H1 (cell line): ENCODE results near the gene SLC25A3. TPM values are rescaled to one million over a fixed set of nuclear protein-coding genes. Genes with fewer than 3 reads are reported as not detected.

Experiments used
- CTCF ChIA-PET: fragments of 300-600 bp; sonication (Branson Sonifier 250); formaldehyde crosslinking; loops from one replicate; lab custom pipeline; 2021; ENCODE audit not compliant: partially characterized antibody; lab: Charles Lee
- POLR2A ChIA-PET: fragments of 300-600 bp; sonication (Branson Sonifier 250); formaldehyde crosslinking; loops from one replicate; lab custom pipeline; 2021; ENCODE audit warnings: inconsistent platforms; ENCODE audit not compliant: partially characterized antibody; lab: Charles Lee
- DNase-seq, 2 experiments: peaks; one replicate each; pipeline versions ENCODE4 v3.0.0 to v3.0.0-alpha.2; 2010 to 2022; ENCODE audit warnings: low spot score in 2 of 2, low read depth in 1 of 2, mixed read lengths in 1 of 2
- FAIRE-seq: peaks from 2 replicates; lab custom pipeline; 2011; peaks lifted over from hg19 to GRCh38; lab: Jason Lieb, UNC
- H2AFZ ChIP-seq: 2 replicates; pipeline ENCODE4 v1.8.1; 2012; ENCODE audit warnings: low read length, inconsistent platforms
- H2AK5ac ChIP-seq: 2 replicates; pipeline ENCODE4 v1.6.1; 2013; ENCODE audit warnings: low read depth, low read length
- H2BK120ac ChIP-seq: replicated peaks from 2 replicates; pipeline ENCODE3; 2013; ENCODE audit warnings: low read depth, low read length, inconsistent platforms
- H2BK12ac ChIP-seq: 2 replicates; pipeline ENCODE4 v1.6.1; 2013; ENCODE audit warnings: low read depth, low read length
- H2BK15ac ChIP-seq: 2 replicates; pipeline ENCODE4 v1.6.1; 2013; ENCODE audit warnings: low read length
- H2BK20ac ChIP-seq: 2 replicates; pipeline ENCODE4 v1.6.1; 2013; ENCODE audit warnings: low read length
- H2BK5ac ChIP-seq: 2 replicates; pipeline ENCODE4 v1.6.1; 2013; ENCODE audit warnings: low read depth, low read length
- H3K14ac ChIP-seq: 2 replicates; pipeline ENCODE4 v1.6.1; 2013; ENCODE audit warnings: inconsistent platforms; ENCODE audit not compliant: insufficient read length
- H3K18ac ChIP-seq: 2 replicates; pipeline ENCODE4 v1.6.1; 2013; ENCODE audit warnings: low read length; ENCODE audit errors: extremely low read depth
- H3K23ac ChIP-seq: 2 replicates; pipeline ENCODE4 v1.6.1; 2013; ENCODE audit warnings: inconsistent platforms; ENCODE audit not compliant: insufficient read length
- H3K23me2 ChIP-seq: 2 replicates; pipeline ENCODE4 v1.6.1; 2013; ENCODE audit warnings: low read depth, low read length
- H3K27ac ChIP-seq: 2 replicates; pipeline ENCODE4 v1.6.1; 2011; ENCODE audit warnings: low read depth, low read length, inconsistent platforms
- H3K27me3 ChIP-seq, 4 experiments: replicated peaks in 1 of 4; 1 replicate in 1 of 4; 2 replicates in 3 of 4; pipeline versions ENCODE4 v1.6.1 to v1.8.1; 2011 to 2013; ENCODE audit warnings: low read length in 3 of 4, mild to moderate bottlenecking in 3 of 4, inconsistent platforms in 2 of 4, mixed read lengths in 2 of 4, moderate library complexity in 1 of 4; ENCODE audit not compliant: control insufficient read depth in 3 of 4, insufficient read depth in 3 of 4; ENCODE audit errors: extremely low read depth in 1 of 4
- H3K36me3 ChIP-seq, 4 experiments: 2 replicates each; pipeline versions ENCODE4 v1.6.1 to v1.8.1; 2011 to 2013; ENCODE audit warnings: mild to moderate bottlenecking in 4 of 4, low read length in 3 of 4, moderate library complexity in 2 of 4, control low read depth in 1 of 4, inconsistent platforms in 1 of 4; ENCODE audit not compliant: insufficient read depth in 4 of 4, control insufficient read depth in 2 of 4
- H3K4ac ChIP-seq: replicated peaks from 2 replicates; pipeline ENCODE3; 2013; ENCODE audit warnings: low read length, low read depth, mixed read lengths, inconsistent platforms; ENCODE audit not compliant: insufficient read length
- H3K4me1 ChIP-seq, 4 experiments: replicated peaks in 1 of 4; 1 replicate in 1 of 4; 2 replicates in 3 of 4; pipeline versions ENCODE4 v1.6.1 to v1.8.1; 2011 to 2013; ENCODE audit warnings: low read length in 3 of 4, inconsistent platforms in 2 of 4, mixed read lengths in 1 of 4; ENCODE audit not compliant: insufficient read depth in 4 of 4, control insufficient read depth in 3 of 4
- H3K4me2 ChIP-seq, 2 experiments: 2 replicates each; pipeline versions ENCODE4 v1.6.1 to v1.8.1; 2011 to 2013; ENCODE audit warnings: low read depth in 2 of 2, low read length in 2 of 2, control low read depth in 1 of 2, inconsistent platforms in 1 of 2, mild to moderate bottlenecking in 1 of 2; ENCODE audit not compliant: insufficient read depth in 1 of 2
- H3K4me3 ChIP-seq, 4 experiments: fragments of 200-600, 300-600 bp in 1 of 4; sonication (generic), shearing (Covaris generic), sonication (Bioruptor Twin) in 1 of 4; 2 replicates each; pipeline versions ENCODE4 v1.5.1 to v1.8.1; 2011 to 2016; ENCODE audit warnings: low read length in 4 of 4, low read depth in 3 of 4, control low read depth in 2 of 4, inconsistent platforms in 2 of 4, mild to moderate bottlenecking in 2 of 4, mixed read lengths in 1 of 4, moderate library complexity in 1 of 4; ENCODE audit not compliant: insufficient read depth in 2 of 4; ENCODE audit errors: extremely low read depth in 1 of 4
- H3K56ac ChIP-seq: replicated peaks from 2 replicates; pipeline ENCODE3; 2013; ENCODE audit warnings: low read depth, mild to moderate bottlenecking, mixed read lengths, low read length, inconsistent platforms; ENCODE audit not compliant: insufficient read length
- H3K79me1 ChIP-seq: 2 replicates; pipeline ENCODE4 v1.6.1; 2013; ENCODE audit warnings: low read depth, low read length, control low read depth
- H3K79me2 ChIP-seq, 2 experiments: 2 replicates each; pipeline versions ENCODE4 v1.6.1 to v1.8.1; 2012 to 2013; ENCODE audit warnings: low read length in 2 of 2, mild to moderate bottlenecking in 2 of 2, inconsistent platforms in 1 of 2; ENCODE audit not compliant: insufficient read depth in 2 of 2, control insufficient read depth in 1 of 2
- H3K9ac ChIP-seq, 4 experiments: replicated peaks in 1 of 4; 1 replicate in 1 of 4; 2 replicates in 3 of 4; pipeline versions ENCODE4 v1.6.1 to v1.8.1; 2011 to 2013; ENCODE audit warnings: low read depth in 3 of 4, low read length in 3 of 4, control low read depth in 2 of 4, mild to moderate bottlenecking in 2 of 4, moderate library complexity in 2 of 4, inconsistent platforms in 1 of 4; ENCODE audit errors: extremely low read depth in 1 of 4
- H3K9me3 ChIP-seq, 2 experiments: 2 replicates each; pipeline versions ENCODE4 v1.6.1 to v1.8.1; 2012 to 2013; ENCODE audit warnings: mild to moderate bottlenecking in 2 of 2, moderate library complexity in 2 of 2, control low read depth in 1 of 2, inconsistent platforms in 1 of 2, low read depth in 1 of 2, low read length in 1 of 2, mixed read lengths in 1 of 2; ENCODE audit not compliant: insufficient read depth in 2 of 2
- H4K20me1 ChIP-seq, 2 experiments: replicated peaks in 1 of 2; 2 replicates each; pipeline versions ENCODE3 to v1.8.1; 2011 to 2013; ENCODE audit warnings: inconsistent platforms in 2 of 2, low read length in 2 of 2, mild to moderate bottlenecking in 1 of 2; ENCODE audit not compliant: insufficient read depth in 2 of 2, control insufficient read depth in 1 of 2
- H4K5ac ChIP-seq: 2 replicates; pipeline ENCODE4 v1.6.1; 2013; ENCODE audit warnings: low read length, low read depth, mixed read lengths, inconsistent platforms; ENCODE audit not compliant: insufficient read length
- H4K8ac ChIP-seq: 2 replicates; pipeline ENCODE4 v1.8.0; 2013; ENCODE audit warnings: mild to moderate bottlenecking, moderate library complexity, low read length, inconsistent platforms; ENCODE audit not compliant: insufficient read depth; ENCODE audit errors: extremely low read depth
- H4K91ac ChIP-seq: replicated peaks from 2 replicates; pipeline ENCODE3; 2013; ENCODE audit warnings: low read length, mixed read lengths, inconsistent platforms; ENCODE audit not compliant: insufficient read length
- BACH1 ChIP-seq: IDR thresholded peaks from 2 replicates; pipeline ENCODE4 v1.6.1; 2012; ENCODE audit warnings: low read length, improper control_type of control experiment
- BCL11A ChIP-seq, 2 experiments: IDR thresholded peaks; one replicate each; pipeline ENCODE4 v1.6.1; 2011; ENCODE audit warnings: low read depth in 2 of 2, low read length in 2 of 2, mild to moderate bottlenecking in 2 of 2
- CHD2 ChIP-seq: IDR thresholded peaks from 2 replicates; pipeline ENCODE4 v1.6.1; 2012; ENCODE audit warnings: low read length, improper control_type of control experiment
- HDAC6 ChIP-seq: IDR thresholded peaks from one replicate; pipeline ENCODE4 v1.7.1; 2012; ENCODE audit warnings: low read depth, mild to moderate bottlenecking, inconsistent platforms, low read length, moderate library complexity
- JUND ChIP-seq: IDR thresholded peaks from 2 replicates; pipeline ENCODE4 v1.6.1; 2011; ENCODE audit warnings: mild to moderate bottlenecking, improper control_type of control experiment, low read length
- KDM1A ChIP-seq: fragments of 200-600, 300-600 bp; sonication (generic); IDR thresholded peaks from 2 replicates; pipeline ENCODE4 v1.7.1; 2016; ENCODE audit warnings: mild to moderate bottlenecking, low read length, borderline replicate concordance
- NRF1 ChIP-seq: IDR thresholded peaks from 2 replicates; pipeline ENCODE4 v1.6.1; 2011; ENCODE audit warnings: mild to moderate bottlenecking, low read depth, low read length, improper control_type of control experiment
- PHF8 ChIP-seq: fragments of 200-600 bp; sonication (generic); conservative IDR thresholded peaks from 2 replicates; pipeline ENCODE4 v1.7.1; 2012; ENCODE audit warnings: low read depth, mild to moderate bottlenecking, inconsistent platforms, low read length, moderate library complexity
- POLR2A ChIP-seq, 2 experiments: IDR thresholded peaks; 1 replicate in 1 of 2; 2 replicates in 1 of 2; pipeline ENCODE4 v1.6.1; 2011; ENCODE audit warnings: low read depth in 2 of 2, low read length in 2 of 2, mild to moderate bottlenecking in 2 of 2; ENCODE audit errors: control extremely low read depth in 1 of 2
- RAD21 ChIP-seq, 2 experiments: IDR thresholded peaks in 1 of 2; conservative IDR thresholded peaks in 1 of 2; 2 replicates each; pipeline ENCODE4 v1.6.1; 2011; ENCODE audit warnings: low read depth in 2 of 2, low read length in 2 of 2, improper control_type of control experiment in 1 of 2, inconsistent platforms in 1 of 2, mild to moderate bottlenecking in 1 of 2, moderate library complexity in 1 of 2
- RBBP5 ChIP-seq: IDR thresholded peaks from 2 replicates; pipeline ENCODE4 v1.7.1; 2012; ENCODE audit warnings: low read depth, mild to moderate bottlenecking, inconsistent platforms, low read length, moderate library complexity, borderline replicate concordance
- YY1 ChIP-seq: IDR thresholded peaks from 2 replicates; pipeline ENCODE4 v1.6.1; 2011; ENCODE audit warnings: low read depth, mild to moderate bottlenecking, low read length
- WGBS, 2 experiments: shearing (Covaris generic) in 1 of 2; methylation state at CpG; one replicate each; pipeline versions ENCODE4 v1.1.6 to v1.1.7; 2013 to 2015; ENCODE audit warnings: low lambda C conversion rate in 2 of 2, mixed read lengths in 2 of 2, inconsistent platforms in 1 of 2, low coverage in 1 of 2, missing lambda C conversion rate in 1 of 2; ENCODE audit not compliant: insufficient replicate concordance in 2 of 2, insufficient coverage in 1 of 2, insufficient read length in 1 of 2; ENCODE audit errors: extremely low coverage in 1 of 2, missing lambda C conversion rate in 1 of 2; 5-methylcytosine and 5-hydroxymethylcytosine counted together
- polyA plus RNA-seq, 7 experiments: library from polyadenylated mRNA; depleted of rRNA in 3 of 7; stranded (reverse) in 5 of 7; unstranded in 2 of 7; fragments of >200 nt in 5 of 7; fragments of 200-250 nt in 2 of 7; gene quantifications; 1 replicate in 5 of 7; 2 replicates in 1 of 7; 4 replicates in 1 of 7; pipeline versions ENCODE4 v1.2.1 to v1.2.3, GENCODE V29; 2011 to 2013; ENCODE audit warnings: missing spikeins in 2 of 7, mixed read lengths in 2 of 7
- total RNA-seq: library from RNA; stranded (reverse); fragmentation: NEBNext Ultra II Directional; extraction: Animal tissue kit (Norgen Biotek cat#: 25700); gene quantifications from 2 replicates; pipeline ENCODE4 v1.2.1, GENCODE V29; 2021
- TF ChIP-seq, protein P1 (sequence below): IDR thresholded peaks from 2 replicates; pipeline ENCODE4 v1.6.1; 2011; ENCODE audit warnings: low read length, improper control_type of control experiment

The SLC25A3 gene
- total and polyA plus RNA-seq, 2 of the 8 experiments (the other 6 are each of a cell fraction or from before 2014, with no cell fraction given): 702 to 709 TPM

DNA sequence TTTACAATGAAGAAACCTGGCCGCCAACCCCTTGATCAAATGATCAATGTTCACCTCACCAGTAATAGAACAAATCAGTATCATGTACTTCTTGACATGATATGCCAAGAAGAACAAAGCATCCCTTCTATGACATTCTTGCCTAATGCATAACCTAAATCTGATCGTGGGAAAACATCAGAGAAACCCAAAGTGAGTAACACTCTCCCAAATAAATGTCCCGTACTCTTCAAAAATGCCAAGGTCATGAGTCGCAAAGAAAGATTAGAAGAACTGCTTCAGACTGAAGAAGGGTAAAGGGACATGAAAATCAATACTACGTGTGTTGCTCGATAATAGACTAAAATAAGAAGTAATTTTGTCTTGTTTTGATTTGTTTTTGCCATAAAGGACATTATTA is 11.4 kb upstream of the SLC25A3 start:
- Histone ChIP-seq H3K27me3 (no peaks in the 10 kb centered on the region), H4K8ac (no peak overlapping the region), H3K9ac (no peak overlapping the region), H3K56ac (no peak overlapping the region), H3K18ac (no peak overlapping the region), H3K9me3 (no peaks in the 10 kb centered on the region), H3K36me3 (no peaks in the 10 kb centered on the region), H2BK120ac (no peak overlapping the region), H3K23ac (no peak overlapping the region), H2BK12ac (no peak overlapping the region), H2BK15ac (no peak overlapping the region), H3K27ac (no peak overlapping the region), H3K79me2 (no peaks in the 10 kb centered on the region), H4K20me1 (no peaks in the 10 kb centered on the region), H2BK20ac (no peak overlapping the region), H3K79me1 (no peaks in the 10 kb centered on the region), H2AFZ (no peak overlapping the region), H4K5ac (no peak overlapping the region), H3K14ac (no peak overlapping the region), H4K91ac (no peak overlapping the region), H3K4me1 (no peaks in the 10 kb centered on the region), H2BK5ac (no peak overlapping the region), H3K23me2 (no peaks in the 10 kb centered on the region; the same call in 1 of the 2 replicates), H3K4me2 (no peak overlapping the region), H3K4me3 (no peak overlapping the region), H2AK5ac (no peak overlapping the region), H3K4ac (no peak overlapping the region)
- DNase-seq (no peak), FAIRE-seq (no peak)
- ChIA-PET CTCF (interaction anchor here (1.1 to 1.3 kb wide), 2 partner anchors 9 to 10 kb away, joined by 3 to 4 read pairs; no protein-coding TSS in a partner anchor), POLR2A (no interaction called here)
- 94% methylated on average over 6 of the region's 6 CpGs; no CpG with 5 or more reads in 1 of the 2 experiments for WGBS, 2 experiments
- TF ChIP-seq, protein P1, sequence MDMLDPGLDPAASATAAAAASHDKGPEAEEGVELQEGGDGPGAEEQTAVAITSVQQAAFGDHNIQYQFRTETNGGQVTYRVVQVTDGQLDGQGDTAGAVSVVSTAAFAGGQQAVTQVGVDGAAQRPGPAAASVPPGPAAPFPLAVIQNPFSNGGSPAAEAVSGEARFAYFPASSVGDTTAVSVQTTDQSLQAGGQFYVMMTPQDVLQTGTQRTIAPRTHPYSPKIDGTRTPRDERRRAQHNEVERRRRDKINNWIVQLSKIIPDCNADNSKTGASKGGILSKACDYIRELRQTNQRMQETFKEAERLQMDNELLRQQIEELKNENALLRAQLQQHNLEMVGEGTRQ: no peak
- no peak for TF ChIP-seq BCL11A (IDR thresholded peaks at IDR 0.05; ENCODE audit: low read depth in 2 of 2, low read length in 2 of 2)
- no peak for TF ChIP-seq BACH1
- no peak for TF ChIP-seq HDAC6
- no peak for TF ChIP-seq YY1
- no peak for TF ChIP-seq NRF1
- no peak for TF ChIP-seq RBBP5
- no peak for TF ChIP-seq PHF8
- no peak for TF ChIP-seq CHD2
- TF ChIP-seq JUND: no peak
- TF ChIP-seq RAD21 (IDR thresholded peaks at IDR 0.05 in 1 of 2, conservative IDR thresholded peaks at IDR 0.05 in 1 of 2; ENCODE audit: low read depth in 2 of 2, low read length in 2 of 2): no peak
- no peak for TF ChIP-seq POLR2A (IDR thresholded peaks at IDR 0.05; ENCODE audit: control extremely low read depth in 1 of 2, low read depth in 2 of 2, low read length in 2 of 2)
- no peak for TF ChIP-seq KDM1A
